ENCODE data around the gene LONRF2. TPM values are rescaled to one million over a fixed set of nuclear protein-coding genes. Genes with fewer than 3 reads are reported as not detected.
A peak's percentile ranks its signal among the peaks of the same experiment; 100 is the strongest.

LONRF2 gene
- total and polyA plus RNA-seq, 2 of the 13 experiments (the other 11 are each of a cell fraction or from before 2014, with no cell fraction given): not detected

DNA sequence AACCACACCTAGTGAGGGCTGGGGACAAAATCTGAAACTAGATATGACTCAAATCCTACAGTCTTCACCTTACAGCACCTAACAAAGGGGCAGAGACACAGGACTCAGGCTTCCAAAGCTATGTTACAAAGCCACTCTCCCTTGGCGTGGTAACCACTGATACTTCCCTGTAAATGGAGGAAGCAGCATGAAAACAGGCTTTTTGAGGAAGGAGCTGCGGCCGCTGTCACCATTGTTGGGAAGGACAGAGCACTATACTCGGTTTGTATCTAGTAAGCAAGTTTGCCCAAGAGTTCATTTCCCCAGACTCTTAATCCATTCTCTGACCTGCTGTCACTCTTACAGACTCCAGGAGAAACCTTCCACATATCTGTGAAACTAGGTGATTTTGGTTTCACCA is 60.3 kb downstream of the LONRF2 start (continued):
- TF ChIP-seq, protein P1, sequence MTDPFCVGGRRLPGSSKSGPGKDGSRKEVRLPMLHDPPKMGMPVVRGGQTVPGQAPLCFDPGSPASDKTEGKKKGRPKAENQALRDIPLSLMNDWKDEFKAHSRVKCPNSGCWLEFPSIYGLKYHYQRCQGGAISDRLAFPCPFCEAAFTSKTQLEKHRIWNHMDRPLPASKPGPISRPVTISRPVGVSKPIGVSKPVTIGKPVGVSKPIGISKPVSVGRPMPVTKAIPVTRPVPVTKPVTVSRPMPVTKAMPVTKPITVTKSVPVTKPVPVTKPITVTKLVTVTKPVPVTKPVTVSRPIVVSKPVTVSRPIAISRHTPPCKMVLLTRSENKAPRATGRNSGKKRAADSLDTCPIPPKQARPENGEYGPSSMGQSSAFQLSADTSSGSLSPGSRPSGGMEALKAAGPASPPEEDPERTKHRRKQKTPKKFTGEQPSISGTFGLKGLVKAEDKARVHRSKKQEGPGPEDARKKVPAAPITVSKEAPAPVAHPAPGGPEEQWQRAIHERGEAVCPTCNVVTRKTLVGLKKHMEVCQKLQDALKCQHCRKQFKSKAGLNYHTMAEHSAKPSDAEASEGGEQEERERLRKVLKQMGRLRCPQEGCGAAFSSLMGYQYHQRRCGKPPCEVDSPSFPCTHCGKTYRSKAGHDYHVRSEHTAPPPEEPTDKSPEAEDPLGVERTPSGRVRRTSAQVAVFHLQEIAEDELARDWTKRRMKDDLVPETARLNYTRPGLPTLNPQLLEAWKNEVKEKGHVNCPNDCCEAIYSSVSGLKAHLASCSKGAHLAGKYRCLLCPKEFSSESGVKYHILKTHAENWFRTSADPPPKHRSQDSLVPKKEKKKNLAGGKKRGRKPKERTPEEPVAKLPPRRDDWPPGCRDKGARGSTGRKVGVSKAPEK (CRISPR knock-in tag; IDR thresholded peaks at IDR 0.05; ENCODE audit: borderline replicate concordance): no peak
- TF ChIP-seq, protein P2, sequence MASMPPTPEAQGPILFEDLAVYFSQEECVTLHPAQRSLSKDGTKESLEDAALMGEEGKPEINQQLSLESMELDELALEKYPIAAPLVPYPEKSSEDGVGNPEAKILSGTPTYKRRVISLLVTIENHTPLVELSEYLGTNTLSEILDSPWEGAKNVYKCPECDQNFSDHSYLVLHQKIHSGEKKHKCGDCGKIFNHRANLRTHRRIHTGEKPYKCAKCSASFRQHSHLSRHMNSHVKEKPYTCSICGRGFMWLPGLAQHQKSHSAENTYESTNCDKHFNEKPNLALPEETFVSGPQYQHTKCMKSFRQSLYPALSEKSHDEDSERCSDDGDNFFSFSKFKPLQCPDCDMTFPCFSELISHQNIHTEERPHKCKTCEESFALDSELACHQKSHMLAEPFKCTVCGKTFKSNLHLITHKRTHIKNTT (CRISPR knock-in tag; IDR thresholded peaks at IDR 0.05): no peak
- no peak for TF ChIP-seq ZNF713 (CRISPR knock-in tag; IDR thresholded peaks at IDR 0.05)

DNA sequence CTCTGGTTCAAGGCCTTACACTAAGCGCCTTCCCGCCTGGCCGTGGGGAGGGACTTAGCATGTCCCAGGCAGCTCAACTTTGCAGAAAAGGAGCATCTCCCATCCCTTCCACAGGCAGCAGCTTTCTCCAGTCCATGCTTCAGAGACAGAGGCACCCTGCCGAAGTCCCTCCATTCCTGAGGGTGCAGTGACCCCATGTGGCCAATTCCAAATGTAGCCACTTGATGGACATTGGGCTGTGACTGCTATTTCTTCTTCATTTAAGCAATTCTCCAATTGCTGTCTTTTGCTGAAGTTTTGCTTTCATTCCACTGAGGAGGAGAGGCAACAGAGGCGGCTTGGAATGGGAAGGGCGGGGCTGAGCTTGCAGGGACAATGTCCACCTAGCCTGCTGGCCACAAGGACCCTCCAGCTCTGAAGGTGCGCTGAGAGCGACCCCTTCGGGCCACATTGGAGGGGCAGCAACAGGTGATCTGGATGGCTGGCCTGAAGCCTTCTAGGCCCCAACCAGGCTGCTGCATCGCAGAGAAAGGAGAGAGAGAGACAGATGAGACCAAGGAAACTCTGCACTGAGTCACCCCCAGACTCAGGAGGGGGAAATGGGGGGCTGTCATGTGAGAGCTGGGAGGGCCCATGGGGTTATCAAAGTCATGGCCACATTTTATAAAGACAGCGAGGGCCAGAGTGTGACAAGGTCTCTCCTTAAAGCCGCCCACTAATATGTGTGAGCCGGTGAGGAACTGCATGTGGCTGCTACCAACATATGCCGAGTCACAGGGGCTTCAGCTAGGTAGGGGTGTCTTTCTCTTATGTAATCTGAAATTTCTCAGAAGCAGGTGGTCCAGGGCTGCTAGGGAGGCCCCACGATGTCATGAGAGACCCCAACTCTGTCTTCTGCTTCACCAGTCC is 61.3 kb downstream of the LONRF2 start:
- 24% methylated on average over 14 of the region's 15 CpGs for WGBS (ENCODE audit: low lambda C conversion rate)
- BruUV-seq (replicated peaks): no TSS peak
- H3K4me1 ChIP-seq (ENCODE audit: insufficient read depth, low read length): no peaks in the 10 kb centered on the region
- FAIRE-seq (peak; percentile 90), DNase-seq (ENCODE audit: low spot score) (peak; percentile 60), ATAC-seq (peak; percentile 88)
- no peak overlapping the region for H3K4me3 ChIP-seq (replicated peaks in 1 of 3; ENCODE audit: insufficient read depth in 1 of 3, low read depth in 2 of 3, low read length in 3 of 3)
- no peak overlapping the region for H2AFZ ChIP-seq (ENCODE audit: low read length)
- H3K27ac ChIP-seq (ENCODE audit: extremely low read length, insufficient read depth, low read length): no peak overlapping the region
- POLR2A ChIA-PET: no interaction called here
- intact Hi-C loops (cut with micrococcal nuclease; ENCODE audit: unreplicated experiment): loop anchor here (1.0 to 5.0 kb wide), 2 partner anchors 444 to 702 kb away; no protein-coding TSS in a partner anchor
- H3K9ac ChIP-seq (ENCODE audit: insufficient read depth, low read depth, low read length): no peak overlapping the region
- H3K27me3 ChIP-seq (ENCODE audit: control insufficient read depth in 1 of 2, insufficient read depth in 2 of 2, low read length in 2 of 2): peaks cover 0 to 7% of the 10 kb centered on the region in 2 experiments; a peak in 3 of 5 replicates
- no peaks in the 10 kb centered on the region for H3K36me3 ChIP-seq (replicated peaks in 1 of 2; ENCODE audit: control insufficient read depth in 1 of 2, insufficient read depth in 2 of 2, low read length in 2 of 2)
- no peak overlapping the region for H3K4me2 ChIP-seq (ENCODE audit: low read depth, low read length)
- in situ Hi-C loops (cut with HindIII; ENCODE audit: extremely low pct_ligation_motif_present, low pct_unique_long_range_greater_than_20kb): loop anchor here (5.0 kb wide), 1 partner anchor 121 kb away; no protein-coding TSS in a partner anchor
- no peaks in the 10 kb centered on the region for H3K9me3 ChIP-seq (ENCODE audit: low read length)
- H4K20me1 ChIP-seq (ENCODE audit: insufficient read depth, low read length): no peaks in the 10 kb centered on the region
- CTCF ChIA-PET (ENCODE audit: low intra/inter-chr PET ratio, low total read pairs): interaction anchor here (1.4 to 4.4 kb wide), 2 partner anchors 121 to 702 kb away, joined by 14 to 68 read pairs; no protein-coding TSS in a partner anchor
- H3K79me2 ChIP-seq (ENCODE audit: insufficient read depth, low read length): no peaks in the 10 kb centered on the region
- no peak for TF ChIP-seq ZNF225 (CRISPR knock-in tag; IDR thresholded peaks at IDR 0.05)
- TF ChIP-seq, protein P3, sequence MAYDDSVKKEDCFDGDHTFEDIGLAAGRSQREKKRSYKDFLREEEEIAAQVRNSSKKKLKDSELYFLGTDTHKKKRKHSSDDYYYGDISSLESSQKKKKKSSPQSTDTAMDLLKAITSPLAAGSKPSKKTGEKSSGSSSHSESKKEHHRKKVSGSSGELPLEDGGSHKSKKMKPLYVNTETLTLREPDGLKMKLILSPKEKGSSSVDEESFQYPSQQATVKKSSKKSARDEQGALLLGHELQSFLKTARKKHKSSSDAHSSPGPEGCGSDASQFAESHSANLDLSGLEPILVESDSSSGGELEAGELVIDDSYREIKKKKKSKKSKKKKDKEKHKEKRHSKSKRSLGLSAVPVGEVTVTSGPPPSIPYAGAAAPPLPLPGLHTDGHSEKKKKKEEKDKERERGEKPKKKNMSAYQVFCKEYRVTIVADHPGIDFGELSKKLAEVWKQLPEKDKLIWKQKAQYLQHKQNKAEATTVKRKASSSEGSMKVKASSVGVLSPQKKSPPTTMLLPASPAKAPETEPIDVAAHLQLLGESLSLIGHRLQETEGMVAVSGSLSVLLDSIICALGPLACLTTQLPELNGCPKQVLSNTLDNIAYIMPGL (CRISPR knock-in tag; IDR thresholded peaks at IDR 0.05; ENCODE audit: borderline replicate concordance in 1 of 2, low read depth in 1 of 2): 0 out of 4 replicates have a peak, but pooled peaks of 1 of the 2 experiments have one; percentile 17
- TF ChIP-seq JUND (CRISPR knock-in tag; IDR thresholded peaks at IDR 0.05): no peak
- TF ChIP-seq, protein P4, sequence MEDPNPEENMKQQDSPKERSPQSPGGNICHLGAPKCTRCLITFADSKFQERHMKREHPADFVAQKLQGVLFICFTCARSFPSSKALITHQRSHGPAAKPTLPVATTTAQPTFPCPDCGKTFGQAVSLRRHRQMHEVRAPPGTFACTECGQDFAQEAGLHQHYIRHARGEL (CRISPR knock-in tag; IDR thresholded peaks at IDR 0.05): no peak
- TF ChIP-seq TEAD3 (CRISPR knock-in tag; optimal IDR thresholded peaks at IDR 0.05; ENCODE audit: borderline replicate concordance): peak; percentile 46
- TF ChIP-seq ZFP41 (CRISPR knock-in tag; IDR thresholded peaks at IDR 0.05; ENCODE audit: borderline replicate concordance): no peak
- no peak for TF ChIP-seq ZKSCAN1 (IDR thresholded peaks at IDR 0.05; ENCODE audit: low read length)
- TF ChIP-seq ZNF547 (CRISPR knock-in tag; IDR thresholded peaks at IDR 0.05): 0 out of 2 replicates have a peak, but pooled peaks have one; percentile 25
- TF ChIP-seq ZNF296 (CRISPR knock-in tag; conservative IDR thresholded peaks at IDR 0.05): 0 out of 2 replicates have a peak, but pooled peaks have one; percentile 20
- 0 out of 2 replicates have a peak, but pooled peaks have one; percentile 32 for TF ChIP-seq KDM2A (CRISPR knock-in tag; IDR thresholded peaks at IDR 0.05; ENCODE audit: borderline replicate concordance, low read depth)
- TF ChIP-seq ZSCAN12 (CRISPR knock-in tag; IDR thresholded peaks at IDR 0.05): no peak
- TF ChIP-seq POLR2AphosphoS2 (IDR thresholded peaks at IDR 0.05; ENCODE audit: low read depth, low read length): no peak
